ACC112 (cell line): ENCODE results near the gene ASB16.
"Not testable (repeated sequence)": the region's sequence is repeated elsewhere in the genome, so short reads cannot be mapped to it uniquely, and the experiment has no call there.

ENCODE experiments used
- H2AFZ ChIP-seq: fragments of 200-600 bp; sonication (generic); one replicate; pipeline ENCODE4 v1.6.0; 2017; ENCODE audit warnings: antibody characterized with exemption, low read length; ENCODE audit not compliant: unreplicated experiment
- H3K27ac ChIP-seq: fragments of 200-600 bp; sonication (generic); 2 replicates; pipeline ENCODE4 v1.5.1; 2014; ENCODE audit warnings: low read depth, mild to moderate bottlenecking, antibody characterized with exemption, low read length, moderate library complexity
- H3K27me3 ChIP-seq: fragments of 200-600 bp; sonication (generic); 2 replicates; pipeline ENCODE4 v1.6.1; 2014; ENCODE audit warnings: mild to moderate bottlenecking, antibody characterized with exemption, low read length, moderate library complexity, mixed read lengths; ENCODE audit not compliant: insufficient read depth
- H3K36me3 ChIP-seq: fragments of 200-600 bp; sonication (generic); 2 replicates; pipeline ENCODE4 v1.6.1; 2016; ENCODE audit warnings: mild to moderate bottlenecking, antibody characterized with exemption, low read length, moderate library complexity, mixed read lengths; ENCODE audit not compliant: insufficient read depth
- H3K4me1 ChIP-seq: fragments of 200-600 bp; sonication (generic); one replicate; pipeline ENCODE4 v1.6.1; 2016; ENCODE audit warnings: low read length, mixed read lengths; ENCODE audit not compliant: insufficient read depth, unreplicated experiment, control insufficient read depth
- H3K4me3 ChIP-seq: fragments of 200-600 bp; sonication (generic); 2 replicates; pipeline ENCODE4 v1.5.1; 2014; ENCODE audit warnings: mild to moderate bottlenecking, low read depth, low read length
- H3K79me2 ChIP-seq: fragments of 200-600 bp; sonication (generic); one replicate; pipeline ENCODE4 v1.6.0; 2016; ENCODE audit warnings: low read length; ENCODE audit not compliant: control insufficient read depth, unreplicated experiment, insufficient read depth

Gene ASB16

DNA sequence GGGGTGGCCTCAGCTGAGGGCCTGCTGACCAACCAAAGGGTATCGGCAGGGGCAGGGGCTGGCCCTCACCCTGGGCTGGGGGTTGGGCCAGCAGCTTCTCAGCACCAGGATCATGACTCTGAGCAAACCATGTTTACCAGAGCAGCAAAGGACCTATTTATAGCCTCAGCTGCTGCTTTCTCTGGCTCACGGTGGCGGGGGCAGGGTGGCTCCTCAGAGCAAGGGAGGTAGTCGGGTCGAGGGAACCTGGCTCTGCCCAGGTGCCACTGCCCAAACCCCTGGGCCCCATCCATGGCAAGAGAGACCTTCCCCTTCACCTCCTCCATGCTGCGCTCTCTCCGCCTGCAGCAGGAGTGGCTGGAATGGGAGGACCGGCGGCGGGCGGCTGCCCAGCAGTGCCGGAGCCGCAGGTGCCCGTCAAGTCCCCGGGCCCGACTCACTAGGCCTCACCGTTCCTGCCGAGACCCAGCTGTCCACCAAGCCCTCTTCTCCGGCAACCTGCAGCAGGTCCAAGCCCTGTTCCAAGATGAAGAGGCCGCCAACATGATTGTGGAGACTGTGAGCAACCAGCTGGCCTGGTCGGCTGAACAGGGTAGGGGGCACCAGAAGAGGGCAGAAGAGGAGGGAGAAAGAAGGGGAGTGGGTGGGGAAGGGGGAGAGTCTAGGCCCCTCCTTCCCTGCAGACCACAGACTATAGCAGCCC, at the start of gene ASB16:
Gene ASB16, plus strand, starts transcription at position 206 of the 703 bp plus-strand sequence. Its CDS starts 86 bp downstream, at position 292.
- Histone ChIP-seq H3K36me3 (0 out of 2 replicates have a peak, but pooled peaks cover 3% of the 10 kb centered on the region), H3K27ac (no peak within 1 kb of the TSS), H3K27me3 (no peaks in the 10 kb centered on the region), H3K4me1 (peaks cover 11% of the 10 kb centered on the region), H2AFZ (no peak within 1 kb of the TSS), H3K79me2 (no peaks in the 10 kb centered on the region), H3K4me3 (no peak within 1 kb of the TSS)

GRCh38 chr17:44120851-44121605, 49.5 kb upstream of the ASB16 start:
- Histone ChIP-seq H2AFZ (no peak overlapping the region), H3K36me3 (no peaks in the 10 kb centered on the region), H3K4me1 (peaks cover 8% of the 10 kb centered on the region), H3K4me3 (no peak overlapping the region), H3K27ac (no peak overlapping the region), H3K27me3 (peaks cover 11% of the 10 kb centered on the region), H3K79me2 (no peaks in the 10 kb centered on the region)

- no peak overlapping the region for H3K27ac ChIP-seq
- H3K4me1 ChIP-seq, result peaks cover 8% of the 10 kb centered on the region
- no peak overlapping the region for H2AFZ ChIP-seq
- H3K4me3 ChIP-seq, result peak overlapping the region; percentile 84
- peaks cover 11% of the 10 kb centered on the region for H3K27me3 ChIP-seq
- H3K36me3 ChIP-seq, result no peaks in the 10 kb centered on the region
- no peaks in the 10 kb centered on the region for H3K79me2 ChIP-seq
Observed at GRCh38 chr17:44121997-44122815, 48.3 kb upstream of the ASB16 start.

DNA sequence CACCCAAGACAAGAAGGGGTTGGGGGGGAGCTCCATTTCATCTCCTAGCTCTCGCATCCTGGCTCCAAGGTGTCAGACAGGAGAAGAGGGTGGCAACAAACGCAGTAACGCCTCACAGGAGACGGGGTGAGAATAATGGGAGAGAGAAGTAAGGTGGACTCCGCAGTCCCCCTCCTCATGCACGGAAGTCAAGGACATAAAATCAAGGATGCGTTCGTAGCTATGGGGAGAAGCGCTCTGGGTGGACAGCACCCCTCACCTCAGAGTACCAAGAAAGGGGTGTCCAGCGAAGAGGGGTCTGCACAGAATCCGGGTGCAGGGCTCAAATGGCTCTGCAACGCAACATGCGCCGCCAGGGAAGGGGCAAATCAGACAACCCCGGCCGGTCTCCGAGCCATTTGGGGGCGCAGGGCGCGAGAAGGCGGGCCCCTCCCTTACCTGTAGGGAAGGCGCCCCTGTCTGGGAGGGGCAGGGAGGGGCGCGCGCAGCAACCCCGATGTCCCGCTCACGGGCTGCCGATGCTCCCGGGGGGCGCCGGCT, 47.6 kb upstream of the ASB16 start:
- peaks cover 11% of the 10 kb centered on the region for H3K27me3 ChIP-seq
- H3K27ac ChIP-seq, result peak overlapping the region; percentile 30; the same call in 1 of the 2 replicates
- peaks cover 8% of the 10 kb centered on the region for H3K4me1 ChIP-seq

GRCh38 chr17:44123356-44124117, 47.0 kb upstream of the ASB16 start, which contains the start of gene HDAC5:
Gene HDAC5 (minus strand): TSS chr17:44123641. CDS start chr17:44117515, 6,126 bp downstream.
- Histone ChIP-seq H2AFZ (peak within 1 kb of the TSS; percentile 79), H3K36me3 (no peaks in the 10 kb centered on the region), H3K4me3 (peak within 1 kb of the TSS; percentile 84), H3K79me2 (no peaks in the 10 kb centered on the region), H3K27ac (peak within 1 kb of the TSS; percentile 89), H3K27me3 (peaks cover 11% of the 10 kb centered on the region), H3K4me1 (peaks cover 8% of the 10 kb centered on the region)

More for the DNA sequence above, 47.6 kb upstream of the ASB16 start:
- H2AFZ ChIP-seq, result peak overlapping the region; percentile 48
- H3K4me3 ChIP-seq, result peak overlapping the region; percentile 84
- no peaks in the 10 kb centered on the region for H3K36me3 ChIP-seq
- H3K79me2 ChIP-seq, result no peaks in the 10 kb centered on the region

DNA sequence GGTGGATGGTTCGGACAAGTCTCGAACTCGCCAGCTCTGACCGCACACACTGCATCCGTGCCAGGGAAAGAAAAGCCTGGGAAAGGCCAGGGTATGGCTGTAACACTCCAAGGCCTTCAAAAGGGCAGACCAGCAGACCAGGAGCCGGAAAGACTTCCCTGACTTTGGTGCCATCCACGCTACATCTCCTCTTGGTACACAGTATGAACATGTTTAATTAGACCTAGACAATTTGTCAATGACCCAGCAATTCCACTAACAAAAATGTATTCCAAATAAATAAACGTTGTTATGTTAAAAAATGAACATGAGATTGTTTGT, 46.4 kb upstream of the ASB16 start:
- H2AFZ ChIP-seq, result peak overlapping the region; percentile 79
- no peaks in the 10 kb centered on the region for H3K79me2 ChIP-seq

DNA sequence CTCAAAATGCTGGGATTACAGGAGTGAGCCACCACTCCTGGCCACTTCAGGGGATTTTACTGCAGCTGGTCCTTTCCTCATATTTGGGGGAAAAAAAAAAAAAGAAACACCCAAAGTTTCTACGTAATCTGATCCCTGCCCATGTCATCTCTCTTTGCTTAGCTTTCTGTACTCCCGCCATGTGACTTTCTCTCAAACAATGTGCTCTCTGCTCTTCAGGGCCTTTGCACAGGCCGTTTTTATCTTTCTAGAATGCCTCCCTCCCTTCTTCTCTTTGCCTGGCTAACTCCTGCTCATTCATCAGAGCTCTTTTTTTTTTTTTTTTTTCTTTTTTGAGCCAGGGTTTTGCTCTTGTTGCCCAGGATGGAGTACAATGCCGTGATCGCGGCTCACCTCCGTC, 42.1 kb upstream of the ASB16 start:
- Histone ChIP-seq H3K27ac (no peak overlapping the region), H3K79me2 (no peaks in the 10 kb centered on the region), H3K27me3 (no peaks in the 10 kb centered on the region), H3K36me3 (no peaks in the 10 kb centered on the region), H3K4me3 (no peak overlapping the region), H3K4me1 (peaks cover 9% of the 10 kb centered on the region), H2AFZ (no peak overlapping the region)

More for the DNA sequence above, 46.4 kb upstream of the ASB16 start:
- Histone ChIP-seq H3K27ac (peak overlapping the region; percentile 89), H3K27me3 (peaks cover 11% of the 10 kb centered on the region), H3K4me3 (peak overlapping the region; percentile 84), H3K4me1 (peaks cover 8% of the 10 kb centered on the region), H3K36me3 (no peaks in the 10 kb centered on the region)

DNA sequence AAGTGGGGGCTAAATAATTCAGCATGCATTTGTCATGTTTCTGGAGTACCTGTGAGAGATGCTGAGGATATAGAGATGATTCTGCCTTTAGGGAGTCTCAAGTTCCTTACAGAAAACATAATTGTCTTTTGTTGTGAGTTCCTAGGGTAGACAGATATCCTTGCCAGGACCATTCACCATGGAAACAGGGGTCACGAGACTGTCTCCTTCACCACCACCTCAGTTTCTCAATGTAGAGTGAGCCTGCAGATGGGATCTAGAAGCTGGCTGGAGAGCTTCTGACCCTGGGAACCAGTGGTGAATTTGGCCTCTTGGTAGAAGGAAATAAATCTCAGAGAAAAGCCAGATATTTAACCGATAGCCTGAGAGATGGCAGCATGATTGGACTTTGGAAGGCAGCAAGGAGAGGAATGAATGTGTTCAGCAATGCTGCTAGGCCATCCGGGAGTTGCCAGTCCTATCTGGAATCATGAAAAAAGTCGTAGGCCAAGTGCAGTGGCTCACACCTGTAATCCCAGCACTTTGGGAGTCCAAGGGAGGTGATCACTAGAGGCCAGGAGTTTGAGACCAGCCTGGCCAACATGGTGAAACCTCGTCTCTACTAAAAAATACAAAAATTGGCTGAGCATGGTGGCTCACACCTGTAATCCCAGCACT, 39.7 kb upstream of the ASB16 start:
- H3K79me2 ChIP-seq, result no peaks in the 10 kb centered on the region
- H3K4me3 ChIP-seq, result no peak overlapping the region
- no peaks in the 10 kb centered on the region for H3K27me3 ChIP-seq
- H3K4me1 ChIP-seq, result peaks cover 5% of the 10 kb centered on the region
- no peak overlapping the region for H3K27ac ChIP-seq
- no peaks in the 10 kb centered on the region for H3K36me3 ChIP-seq
- no peak overlapping the region for H2AFZ ChIP-seq

- not testable (repeated sequence) for H3K36me3 ChIP-seq, H3K4me3 ChIP-seq, H3K4me1 ChIP-seq, H3K27ac ChIP-seq, H3K79me2 ChIP-seq, H2AFZ ChIP-seq, H3K27me3 ChIP-seq
Observed at GRCh38 chr17:44131372-44131771, 39.1 kb upstream of the ASB16 start.
